IMR-90 (cell line): ENCODE results near the gene USP32. TPM values are rescaled to one million over a fixed set of nuclear protein-coding genes. Genes with fewer than 3 reads are reported as not detected.

ENCODE experiments used
- ATAC-seq: fragments of 200-7000 bp; cut with Tn5 transposase; 2 replicates; pipeline ENCODE4 v1.9.1; 2020; ENCODE audit warnings: low read depth, mild to moderate bottlenecking, moderate library complexity
- BruUV-seq: library from RNA; stranded (reverse); fragments of 400-500 nt; replicated peaks from 2 replicates; lab custom pipeline; 2021; lab: Mats Ljungman, UMichigan
- CTCF ChIA-PET: fragments of 300-600 bp; formaldehyde crosslinking; extraction: SDS; loops from one replicate; lab custom pipeline; 2021; ENCODE audit warnings: antibody characterized with exemption; lab: Yijun Ruan, JAX
- POLR2A ChIA-PET: fragments of 300-600 bp; sonication (Branson Sonifier 250); formaldehyde crosslinking; loops from one replicate; lab custom pipeline; 2022; ENCODE audit warnings: antibody characterized with exemption; ENCODE audit not compliant: unreplicated experiment; lab: Charles Lee
- DNase-seq: peaks from one replicate; pipeline ENCODE4 v3.0.0; 2013
- H2AFZ ChIP-seq: replicated peaks from 2 replicates; pipeline ENCODE3; 2013; ENCODE audit warnings: low read length, mild to moderate bottlenecking; ENCODE audit not compliant: poor library complexity
- H2AK5ac ChIP-seq: 2 replicates; pipeline ENCODE4 v1.6.1; 2013; ENCODE audit warnings: low read depth, low read length, inconsistent platforms
- H2AK9ac ChIP-seq: replicated peaks from 2 replicates; pipeline ENCODE3; 2013; ENCODE audit warnings: mild to moderate bottlenecking, low read depth, low read length, moderate library complexity; ENCODE audit not compliant: poor library complexity
- H2BK120ac ChIP-seq: 2 replicates; pipeline ENCODE4 v1.6.1; 2013; ENCODE audit warnings: low read depth, low read length, inconsistent platforms
- H2BK15ac ChIP-seq: 3 replicates; pipeline ENCODE4 v1.6.1; 2013; ENCODE audit warnings: low read depth, low read length, inconsistent platforms
- H2BK20ac ChIP-seq: 2 replicates; pipeline ENCODE4 v1.6.1; 2013; ENCODE audit warnings: low read depth, mild to moderate bottlenecking, inconsistent platforms, low read length, moderate library complexity
- H2BK5ac ChIP-seq: 2 replicates; pipeline ENCODE4 v1.6.1; 2013; ENCODE audit warnings: mild to moderate bottlenecking, low read depth, low read length, inconsistent platforms; ENCODE audit not compliant: poor library complexity, severe bottlenecking
- H3K14ac ChIP-seq: replicated peaks from 2 replicates; pipeline ENCODE4 v1.6.1; 2013; ENCODE audit warnings: low read depth, low read length, inconsistent platforms
- H3K18ac ChIP-seq: 2 replicates; pipeline ENCODE4 v1.6.1; 2013; ENCODE audit warnings: low read depth, low read length, control low read depth
- H3K23ac ChIP-seq: 2 replicates; pipeline ENCODE4 v1.6.1; 2013; ENCODE audit warnings: low read depth, low read length, inconsistent platforms
- H3K27ac ChIP-seq: 2 replicates; pipeline ENCODE4 v1.5.1; 2013; ENCODE audit warnings: mild to moderate bottlenecking, control low read depth, low read length; ENCODE audit not compliant: insufficient read depth
- H3K27me3 ChIP-seq: 2 replicates; pipeline ENCODE4 v1.6.1; 2013; ENCODE audit warnings: low read length; ENCODE audit not compliant: control insufficient read depth, insufficient read depth
- H3K36me3 ChIP-seq: 2 replicates; pipeline ENCODE4 v1.6.1; 2013; ENCODE audit warnings: low read length, mixed read lengths; ENCODE audit not compliant: control insufficient read depth, insufficient read depth
- H3K4ac ChIP-seq: 2 replicates; pipeline ENCODE4 v1.6.1; 2013; ENCODE audit warnings: low read depth, low read length, inconsistent platforms
- H3K4me1 ChIP-seq: 2 replicates; pipeline ENCODE4 v1.6.1; 2013; ENCODE audit warnings: low read length, mixed read lengths; ENCODE audit not compliant: control insufficient read depth, insufficient read depth
- H3K4me2 ChIP-seq: 2 replicates; pipeline ENCODE4 v1.6.1; 2013; ENCODE audit warnings: low read depth, mild to moderate bottlenecking, control low read depth, low read length, moderate library complexity
- H3K4me3 ChIP-seq: 2 replicates; pipeline ENCODE4 v1.5.1; 2013; ENCODE audit warnings: low read depth, mild to moderate bottlenecking, control low read depth, low read length, moderate library complexity; ENCODE audit not compliant: insufficient read depth
- H3K56ac ChIP-seq: 2 replicates; pipeline ENCODE4 v1.6.1; 2013; ENCODE audit warnings: low read length, inconsistent platforms; ENCODE audit not compliant: insufficient read depth; ENCODE audit errors: extremely low read depth
- H3K79me1 ChIP-seq, 2 experiments: 2 replicates each; pipeline ENCODE4 v1.6.1; 2013; ENCODE audit warnings: low read length in 2 of 2, inconsistent platforms in 1 of 2, low read depth in 1 of 2
- H3K9ac ChIP-seq: 2 replicates; pipeline ENCODE4 v1.6.1; 2013; ENCODE audit warnings: low read depth, low read length, control low read depth
- H3K9me1 ChIP-seq: 2 replicates; pipeline ENCODE4 v1.6.1; 2013; ENCODE audit warnings: low read length, inconsistent platforms; ENCODE audit not compliant: insufficient read depth
- H3K9me3 ChIP-seq: 2 replicates; pipeline ENCODE4 v1.6.1; 2013; ENCODE audit warnings: low read length; ENCODE audit not compliant: control insufficient read depth, insufficient read depth
- H4K20me1 ChIP-seq: 2 replicates; pipeline ENCODE4 v1.6.1; 2013; ENCODE audit warnings: low read length, inconsistent platforms; ENCODE audit not compliant: insufficient read depth
- H4K5ac ChIP-seq: 2 replicates; pipeline ENCODE4 v1.6.1; 2013; ENCODE audit warnings: mild to moderate bottlenecking, low read depth, low read length, control low read depth
- H4K8ac ChIP-seq, 2 experiments: 2 replicates each; pipeline ENCODE4 v1.6.1; 2013; ENCODE audit warnings: low read depth in 2 of 2, low read length in 2 of 2, control low read depth in 1 of 2, inconsistent platforms in 1 of 2
- H4K91ac ChIP-seq: 2 replicates; pipeline ENCODE4 v1.6.1; 2013; ENCODE audit warnings: low read depth, low read length, inconsistent platforms; ENCODE audit not compliant: insufficient read depth
- CEBPB ChIP-seq: IDR thresholded peaks from 2 replicates; pipeline ENCODE4 v1.6.1; 2012; ENCODE audit warnings: low read depth, low read length, improper control_type of control experiment
- ELK1 ChIP-seq: fragments of 150-350 bp; IDR thresholded peaks from 2 replicates; pipeline ENCODE4 v1.6.1; 2016; ENCODE audit warnings: low read depth, mild to moderate bottlenecking, low read length, moderate library complexity, borderline replicate concordance
- MAZ ChIP-seq: IDR thresholded peaks from 2 replicates; pipeline ENCODE4 v1.6.1; 2012; ENCODE audit warnings: low read depth, mild to moderate bottlenecking, low read length, improper control_type of control experiment, moderate library complexity, borderline replicate concordance
- NFE2L2 ChIP-seq: fragments of 150-350 bp; IDR thresholded peaks from 2 replicates; pipeline ENCODE4 v1.6.1; 2016; ENCODE audit warnings: low read depth, mild to moderate bottlenecking, low read length
- RCOR1 ChIP-seq: IDR thresholded peaks from 2 replicates; pipeline ENCODE4 v1.6.1; 2012; ENCODE audit warnings: mild to moderate bottlenecking, low read length, improper control_type of control experiment; ENCODE audit not compliant: insufficient replicate concordance
- WGBS, 2 experiments: methylation state at CpG; one replicate each; pipeline versions ENCODE4 v1.1.5 to v1.1.7; 2013; ENCODE audit warnings: missing lambda C conversion rate in 2 of 2; ENCODE audit not compliant: insufficient read length in 1 of 2; ENCODE audit errors: extremely low coverage in 2 of 2; 5-methylcytosine and 5-hydroxymethylcytosine counted together
- dilution Hi-C: fragments of 300-500 bp; cut with HindIII; formaldehyde crosslinking; loops from one replicate; pipeline ENCODE4 v1.14.3; 2018; ENCODE audit warnings: low sequenced_read_pairs; ENCODE audit not compliant: unreplicated experiment
- in situ Hi-C: fragments of 300-500 bp; cut with MboI; formaldehyde crosslinking; loops from 3 replicates; pipeline ENCODE4 v1.14.3; 2019; ENCODE audit warnings: low sequenced_read_pairs, inconsistent platforms, mixed read lengths
- intact Hi-C: fragments of 100-400 bp; cut with micrococcal nuclease; formaldehyde crosslinking; loops from 2 replicates; pipeline ENCODE4 v1.10.0; 2022
- polyA plus RNA-seq, 3 experiments: library from polyadenylated mRNA; depleted of rRNA; stranded (reverse); fragments of >200 nt; gene quantifications; 2 replicates each; pipeline ENCODE4 v1.2.3, GENCODE V29; 2012; ENCODE audit warnings: low replicate concordance in 1 of 3
- total RNA-seq: library from RNA; depleted of rRNA; stranded (reverse); fragments of >200 nt; gene quantifications from 2 replicates; pipeline ENCODE4 v1.2.3, GENCODE V29; 2012

The USP32 gene
- total and polyA plus RNA-seq, 2 of the 4 experiments (the other 2 are of a cell fraction) = 16.8 to 46.8 TPM

GRCh38 chr17:60153606-60154390 lies 238.1 kb downstream of the USP32 start:
- Histone ChIP-seq H2AK9ac (no peak overlapping the region), H2AFZ (no peak overlapping the region), H3K9ac (no peak overlapping the region), H4K91ac (no peak overlapping the region), H4K20me1 (0 out of 2 replicates have a peak, but pooled peaks cover 5% of the 10 kb centered on the region), H4K5ac (no peak overlapping the region), H3K79me1 (no peaks in the 10 kb centered on the region), H3K56ac (no peak overlapping the region), H3K27ac (no peak overlapping the region), H3K4ac (no peak overlapping the region), H3K18ac (no peak overlapping the region), H3K9me1 (peaks cover 7% of the 10 kb centered on the region; the same call in 1 of the 2 replicates), H2AK5ac (no peak overlapping the region), H2BK15ac (no peak overlapping the region), H3K4me3 (no peak overlapping the region), H3K14ac (no peak overlapping the region), H3K27me3 (peaks cover 65% of the 10 kb centered on the region), H3K9me3 (no peaks in the 10 kb centered on the region), H2BK20ac (no peak overlapping the region), H4K8ac (no peak overlapping the region), H3K4me2 (no peak overlapping the region), H2BK5ac (no peak overlapping the region), H2BK120ac (no peak overlapping the region), H3K4me1 (peaks cover 3% of the 10 kb centered on the region; the same call in 1 of the 2 replicates), H3K23ac (no peak overlapping the region), H3K36me3 (no peaks in the 10 kb centered on the region)
- intact Hi-C loops (no loop called here), dilution Hi-C loops (no loop called here), in situ Hi-C loops (no loop called here)
- ATAC-seq (peak; percentile 25; the same call in 1 of the 2 replicates), DNase-seq (no peak)
- no CpG with 5 or more reads among the region's 12 CpGs for WGBS, 2 experiments
- ChIA-PET CTCF (interaction anchor here (0.8 kb wide), 1 partner anchor 11 kb away, joined by 3 read pairs; no protein-coding TSS in a partner anchor), POLR2A (no interaction called here)
- TF ChIP-seq CEBPB = no peak
- no peak for TF ChIP-seq NFE2L2
- TF ChIP-seq RCOR1 = no peak
- no peak for TF ChIP-seq MAZ
- no peak for TF ChIP-seq ELK1
- no TSS peak for BruUV-seq
